Measurements from ENCODE around the gene TSPEAR.
"Not testable (repeated sequence)": the region's sequence is repeated elsewhere in the genome, so short reads cannot be mapped to it uniquely, and the experiment has no call there.

Gene TSPEAR

DNA sequence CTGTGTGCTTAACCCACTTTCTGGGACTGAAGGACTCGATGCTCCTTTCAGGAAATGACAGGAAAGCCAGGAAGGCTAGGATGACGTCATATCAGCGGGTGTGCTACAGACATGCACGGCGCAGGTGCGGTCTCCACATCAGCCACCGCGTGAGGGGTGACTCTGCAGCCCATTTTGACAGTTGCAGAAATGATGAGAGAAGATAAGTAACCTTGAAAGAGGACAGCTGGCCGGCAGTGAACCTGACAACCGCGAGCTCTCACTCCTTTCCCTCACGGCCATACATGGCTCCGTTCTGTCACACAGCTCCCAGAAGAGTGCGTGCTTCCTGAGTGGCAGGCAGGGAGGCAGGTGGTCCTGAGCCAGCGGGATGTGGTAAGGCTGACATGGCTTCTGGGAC is 129.3 kb downstream of the TSPEAR start:
- no peak for DNase-seq

DNA sequence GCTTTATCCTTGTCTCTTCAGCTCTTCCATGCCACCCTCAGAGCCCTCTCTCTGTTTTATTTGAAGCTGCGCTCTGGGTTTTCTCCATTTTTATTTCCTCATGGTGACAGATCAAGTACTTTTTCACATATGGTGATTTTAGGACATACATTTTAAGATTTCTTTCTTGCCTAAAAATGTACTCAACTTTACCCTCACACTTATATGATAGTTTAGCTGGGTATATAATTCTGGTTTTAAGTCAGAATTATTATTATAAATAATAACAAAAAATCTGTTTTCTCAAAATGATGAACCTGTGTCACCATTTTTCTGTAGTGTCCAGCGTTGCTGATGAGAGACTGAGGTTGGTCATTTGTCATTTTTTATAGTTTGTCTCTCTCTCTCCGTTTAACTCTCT is 130.2 kb downstream of the TSPEAR start:
- no peak for DNase-seq

DNA sequence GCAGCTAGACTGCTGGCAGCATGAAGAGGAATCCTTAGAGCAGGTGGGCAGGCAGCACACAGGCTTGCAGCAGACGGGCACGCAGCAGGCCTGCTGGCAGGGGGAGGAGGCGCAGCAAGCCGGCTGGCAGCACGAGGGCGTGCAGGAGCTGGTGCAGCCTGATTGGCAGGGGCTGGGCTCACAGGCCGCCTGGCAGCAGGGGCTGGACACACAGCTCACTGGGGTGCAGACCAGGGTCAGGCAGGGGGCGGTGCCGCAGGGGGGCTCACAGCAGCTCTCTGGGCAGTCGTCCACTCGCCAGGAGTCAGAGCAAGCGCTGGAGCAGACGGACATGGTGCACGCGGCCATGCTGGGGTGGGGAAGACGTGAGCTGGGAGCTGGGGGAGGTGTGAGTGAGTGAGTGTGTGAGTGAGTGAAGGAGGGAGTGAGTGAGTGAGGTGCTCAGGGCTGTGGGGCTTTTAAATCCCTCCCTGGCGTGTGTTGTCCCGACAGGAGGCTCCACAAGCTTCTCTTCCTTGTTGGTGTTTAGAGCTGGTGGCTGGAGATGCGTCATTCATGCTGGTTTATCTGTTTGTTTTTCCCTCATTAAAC is 131.0 kb downstream of the TSPEAR start, which contains the start of gene KRTAP10-5:
Gene KRTAP10-5, minus strand, starts transcription at position 374 of the 591 bp plus-strand sequence. Its CDS starts 26 bp downstream, at position 348.
- not testable (repeated sequence) for DNase-seq

DNA sequence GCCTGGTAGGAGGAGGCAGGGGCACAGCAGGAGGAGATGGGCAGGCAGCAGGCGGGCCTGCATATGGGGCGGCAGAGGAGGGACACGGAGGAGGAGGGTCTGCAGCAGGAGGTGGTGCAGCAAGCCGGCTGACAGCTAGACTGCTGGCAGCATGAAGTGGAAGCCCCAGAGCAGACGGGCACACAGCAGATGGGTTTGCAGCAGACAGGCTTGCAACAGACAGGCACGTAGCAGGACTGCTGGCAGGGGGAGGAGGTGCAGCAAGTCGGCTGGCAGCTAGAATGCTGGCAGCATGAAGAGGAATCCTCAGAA is 131.6 kb downstream of the TSPEAR start:
- DNase-seq: no peak

DNA sequence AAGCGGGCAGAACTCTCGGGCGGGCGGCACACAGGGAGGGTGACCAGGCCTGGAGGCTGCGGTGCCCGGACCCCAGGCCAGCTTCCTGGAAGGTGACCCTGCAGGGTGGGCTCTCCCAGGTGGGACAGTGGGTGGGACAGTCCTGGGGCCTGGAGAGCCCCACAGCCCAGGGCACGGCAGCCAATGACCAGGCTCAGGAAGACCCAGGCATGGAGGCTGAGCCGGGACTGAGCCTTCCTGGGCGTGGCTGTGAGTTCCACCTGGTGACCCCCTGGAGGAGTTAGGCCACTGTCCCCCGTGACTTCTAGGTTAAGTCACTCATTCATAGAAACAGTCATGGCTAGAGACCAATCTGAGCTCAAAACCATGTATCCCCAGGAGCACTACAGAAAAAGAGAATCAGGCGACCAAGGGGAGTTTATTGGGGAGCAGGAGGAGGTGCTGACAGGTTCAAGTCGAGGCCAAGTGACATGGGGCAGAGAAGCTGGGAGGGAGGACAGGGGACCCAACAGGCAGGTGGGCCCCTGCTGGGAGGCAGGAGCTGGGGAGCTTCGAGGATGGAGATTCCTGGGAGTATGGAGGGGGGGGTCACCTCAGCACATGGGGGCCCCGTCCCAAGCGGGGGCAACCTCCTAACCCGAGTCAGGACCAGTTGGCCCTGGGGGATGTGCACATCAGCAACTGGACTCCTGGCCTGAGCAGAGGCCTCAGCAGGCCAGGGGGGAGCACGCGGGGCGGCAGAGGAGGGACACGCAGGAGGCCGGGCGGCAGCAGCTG is 132.1 kb downstream of the TSPEAR start:
- no peak for DNase-seq

DNA sequence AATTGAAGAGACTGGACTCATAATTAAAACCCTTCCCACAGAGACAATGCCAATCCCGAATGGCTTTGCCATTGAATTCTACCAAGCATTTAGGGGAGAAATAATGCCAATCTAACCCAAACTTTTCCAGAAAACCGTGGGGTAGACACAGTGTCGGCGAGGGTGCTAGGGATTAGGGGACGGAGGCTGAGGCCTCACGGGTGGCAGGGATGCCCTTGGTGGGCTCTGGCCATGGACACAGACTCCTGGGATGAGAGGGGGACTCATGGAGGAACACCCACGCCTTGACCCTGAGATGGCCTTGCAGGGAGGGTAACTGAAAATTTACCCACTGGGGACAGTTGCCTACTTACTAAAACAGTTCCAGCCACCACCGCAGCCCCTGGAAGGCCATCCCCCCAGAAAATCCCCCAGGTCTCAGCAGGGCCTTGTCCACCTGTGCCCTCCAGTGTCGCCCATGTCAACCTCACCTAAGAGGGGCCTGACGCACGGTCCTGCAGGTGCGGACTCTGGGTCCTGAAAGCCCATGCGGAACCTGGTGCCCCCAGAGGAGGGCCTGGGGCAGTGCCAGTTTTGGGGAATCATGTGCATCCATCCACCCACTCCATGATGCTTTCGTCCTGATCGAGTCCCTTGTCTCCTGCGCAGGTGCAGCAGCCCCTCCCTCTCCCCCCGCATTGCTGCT is 132.9 kb downstream of the TSPEAR start:
- DNase-seq: no peak

DNA sequence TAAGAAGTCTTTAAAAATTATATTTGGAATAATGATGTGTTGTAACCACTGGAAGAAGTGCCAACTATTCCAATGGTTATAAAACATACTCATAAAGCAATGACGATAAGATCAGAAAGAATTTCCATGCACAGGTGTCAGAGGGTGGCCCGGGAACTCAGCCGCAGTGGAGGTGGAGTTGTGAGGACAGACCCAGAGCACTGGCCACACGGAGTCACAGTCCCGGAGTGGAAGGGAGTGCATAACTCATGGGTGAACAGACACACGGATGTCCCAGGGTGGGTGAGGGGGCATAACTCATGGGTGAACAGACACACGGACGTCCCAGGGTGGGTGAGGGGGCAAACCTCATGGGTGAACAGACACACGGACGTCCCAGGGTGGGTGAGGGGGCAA is 135.3 kb downstream of the TSPEAR start:
- DNase-seq: no peak

DNA sequence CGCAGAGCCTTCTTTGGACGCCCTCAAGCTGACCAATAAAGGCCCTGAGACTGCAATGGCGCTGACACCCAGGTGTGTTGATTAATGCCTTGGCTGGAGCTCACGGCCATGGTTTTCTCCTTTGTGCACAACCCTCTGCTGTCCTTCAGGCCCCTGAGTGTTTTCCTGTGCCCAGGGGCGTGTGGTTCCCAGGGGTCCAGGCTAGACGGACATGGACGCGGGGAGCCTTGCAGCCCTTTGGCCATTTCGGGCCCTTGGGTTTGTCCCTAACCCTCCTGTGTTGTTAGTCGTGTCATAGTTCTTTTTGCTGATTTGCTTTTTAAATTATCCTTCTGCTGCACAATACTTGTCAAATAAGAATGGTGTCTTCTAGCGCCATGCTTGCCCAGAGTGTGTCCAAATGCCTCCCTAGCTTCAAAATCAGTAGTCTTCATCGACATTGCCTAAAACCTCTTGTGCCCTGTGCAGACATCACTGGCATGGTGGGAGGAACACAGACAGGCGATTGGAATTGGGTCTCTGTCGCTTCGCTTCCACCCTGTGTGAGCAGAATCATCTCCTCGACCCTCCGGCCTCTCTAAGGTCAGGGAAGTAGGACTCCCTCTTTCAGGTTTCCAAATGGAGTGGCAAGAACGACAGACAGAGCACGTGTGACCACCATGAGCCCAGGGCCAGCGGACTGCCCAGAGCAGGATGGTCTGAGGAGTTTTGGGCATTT is 135.9 kb downstream of the TSPEAR start:
- DNase-seq: no peak

DNA sequence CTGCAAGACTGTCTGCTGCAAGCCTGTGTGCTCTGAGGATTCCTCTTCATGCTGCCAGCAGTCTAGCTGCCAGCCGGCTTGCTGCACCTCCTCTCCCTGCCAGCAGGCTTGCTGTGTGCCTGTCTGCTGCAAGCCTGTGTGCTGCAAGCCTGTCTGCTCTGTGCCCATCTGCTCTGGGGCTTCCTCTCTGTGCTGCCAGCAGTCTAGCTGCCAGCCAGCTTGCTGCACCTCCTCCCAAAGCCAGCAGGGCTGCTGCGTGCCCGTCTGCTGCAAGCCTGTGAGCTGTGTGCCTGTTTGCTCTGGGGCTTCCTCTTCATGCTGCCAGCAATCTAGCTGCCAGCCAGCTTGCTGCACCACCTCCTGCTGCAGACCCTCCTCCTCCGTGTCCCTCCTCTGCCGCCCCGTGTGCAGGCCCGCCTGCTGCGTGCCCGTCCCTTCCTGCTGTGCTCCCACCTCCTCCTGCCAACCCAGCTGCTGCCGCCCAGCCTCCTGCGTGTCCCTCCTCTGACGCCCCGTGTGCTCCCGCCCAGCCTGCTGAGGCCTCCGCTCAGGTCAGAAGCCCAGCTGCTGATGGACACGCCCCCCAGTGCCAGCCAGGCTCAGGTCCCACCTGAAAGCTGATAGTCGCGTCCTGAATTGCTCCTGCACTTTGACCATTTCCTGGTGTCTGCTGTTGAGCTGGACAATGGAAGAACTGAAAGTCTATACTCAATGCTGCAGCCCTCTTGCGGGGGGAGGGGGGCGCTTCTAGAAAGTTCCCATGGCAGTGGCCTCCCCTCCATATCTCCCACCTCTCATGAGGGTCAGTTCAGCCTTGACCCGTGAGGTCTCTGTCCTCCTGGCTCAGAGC is 136.7 kb downstream of the TSPEAR start:
- DNase-seq: no peak

DNA sequence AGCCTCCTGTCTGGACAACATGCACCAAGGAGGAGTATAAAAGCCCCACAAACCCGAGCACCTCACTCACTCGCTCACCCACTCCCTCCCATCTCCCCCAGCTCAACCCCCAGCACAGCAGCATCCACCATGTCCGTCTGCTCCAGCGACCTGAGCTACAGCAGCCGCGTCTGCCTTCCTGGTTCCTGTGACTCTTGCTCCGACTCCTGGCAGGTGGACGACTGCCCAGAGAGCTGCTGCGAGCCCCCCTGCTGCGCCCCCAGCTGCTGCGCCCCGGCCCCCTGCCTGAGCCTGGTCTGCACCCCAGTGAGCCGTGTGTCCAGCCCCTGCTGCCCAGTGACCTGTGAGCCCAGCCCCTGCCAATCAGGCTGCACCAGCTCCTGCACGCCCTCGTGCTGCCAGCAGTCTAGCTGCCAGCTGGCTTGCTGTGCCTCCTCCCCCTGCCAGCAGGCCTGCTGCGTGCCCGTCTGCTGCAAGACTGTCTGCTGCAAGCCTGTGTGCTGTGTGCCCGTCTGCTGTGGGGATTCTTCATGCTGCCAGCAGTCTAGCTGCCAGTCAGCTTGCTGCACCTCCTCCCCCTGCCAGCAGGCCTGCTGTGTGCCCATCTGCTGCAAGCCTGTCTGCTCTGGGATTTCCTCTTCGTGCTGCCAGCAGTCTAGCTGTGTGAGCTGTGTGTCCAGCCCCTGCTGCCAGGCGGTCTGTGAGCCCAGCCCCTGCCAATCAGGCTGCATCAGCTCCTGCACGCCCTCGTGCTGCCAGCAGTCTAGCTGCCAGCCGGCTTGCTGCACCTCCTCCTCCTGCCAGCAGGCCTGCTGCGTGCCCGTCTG is 137.5 kb downstream of the TSPEAR start, which contains the start of gene KRTAP10-4:
Gene KRTAP10-4, plus strand, starts transcription at position 100 of the 827 bp plus-strand sequence. Its CDS starts 30 bp downstream, at position 130.
- DNase-seq: not testable (repeated sequence)

DNA sequence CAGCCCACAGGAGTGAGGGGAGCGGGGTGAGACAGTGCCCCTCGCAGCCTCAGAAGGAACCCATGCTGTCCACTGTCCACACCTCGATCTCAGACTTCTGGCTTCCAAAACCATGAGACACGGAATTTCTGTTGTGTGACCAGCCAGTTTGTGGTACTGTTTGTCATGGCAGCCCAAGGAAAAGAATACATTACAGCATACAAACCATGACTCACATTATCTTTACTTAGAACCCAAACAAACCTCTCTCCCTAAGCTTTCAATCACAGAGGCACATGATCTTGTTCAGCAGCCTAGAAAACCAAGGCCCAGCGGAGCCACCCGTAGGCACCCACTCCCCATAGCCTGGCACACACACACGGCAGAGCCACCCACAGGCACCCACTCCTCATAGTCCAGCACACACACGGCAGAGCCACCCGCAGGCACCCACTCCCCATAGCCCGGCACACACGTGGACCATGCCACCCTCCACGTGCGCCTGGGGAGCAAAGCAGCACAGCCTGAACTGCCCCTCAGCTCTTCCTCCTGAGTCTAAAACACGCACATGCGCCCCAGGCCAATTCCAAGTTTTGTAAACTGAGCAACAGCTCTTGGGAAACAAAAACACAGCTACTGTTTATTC is 138.3 kb downstream of the TSPEAR start:
- no peak for DNase-seq

DNA sequence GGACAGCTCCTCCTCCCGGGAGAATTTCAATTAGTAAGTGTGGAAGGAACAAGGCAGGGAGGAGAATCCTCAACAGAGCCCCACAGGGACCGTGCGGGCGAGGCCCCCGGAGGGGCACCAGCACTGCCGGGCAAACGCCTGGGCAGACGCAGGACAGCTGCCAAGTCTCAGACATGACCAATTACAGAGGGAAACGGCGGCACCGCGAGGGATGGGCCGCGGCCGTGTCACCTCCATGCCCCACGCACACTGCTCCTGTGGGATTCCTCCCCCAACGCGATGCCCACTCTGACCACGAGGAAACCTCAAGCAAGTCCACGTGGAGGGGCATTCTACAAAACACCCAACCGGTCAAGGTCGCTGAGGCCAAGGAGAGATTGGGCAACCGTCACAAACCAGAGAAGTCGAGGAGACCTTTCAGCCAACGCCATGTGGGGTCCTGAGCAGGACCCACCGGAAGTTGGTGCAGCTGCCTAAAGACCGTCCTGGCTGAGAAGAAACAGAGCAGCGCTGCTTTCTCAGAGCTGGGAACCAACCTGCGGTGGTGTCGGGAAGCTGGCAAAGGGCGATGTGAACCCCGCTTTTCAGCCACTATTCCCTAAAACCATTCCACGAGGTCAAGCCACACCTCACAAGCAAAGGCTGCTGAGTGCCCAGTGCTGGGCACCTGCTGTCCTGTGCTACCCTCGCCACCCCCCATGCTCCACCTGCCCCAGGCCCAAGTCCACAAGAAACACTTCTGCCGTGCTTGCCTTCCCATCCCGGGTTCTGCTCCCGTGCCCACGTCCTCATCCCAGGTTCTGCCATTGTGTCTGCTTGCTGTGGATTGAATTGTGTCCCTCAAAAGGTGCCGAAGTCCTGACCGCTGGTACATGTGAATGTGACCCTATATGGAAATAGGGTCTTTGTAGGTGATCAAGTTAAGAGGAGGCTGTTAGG is 139.3 kb downstream of the TSPEAR start:
- DNase-seq: no peak

DNA sequence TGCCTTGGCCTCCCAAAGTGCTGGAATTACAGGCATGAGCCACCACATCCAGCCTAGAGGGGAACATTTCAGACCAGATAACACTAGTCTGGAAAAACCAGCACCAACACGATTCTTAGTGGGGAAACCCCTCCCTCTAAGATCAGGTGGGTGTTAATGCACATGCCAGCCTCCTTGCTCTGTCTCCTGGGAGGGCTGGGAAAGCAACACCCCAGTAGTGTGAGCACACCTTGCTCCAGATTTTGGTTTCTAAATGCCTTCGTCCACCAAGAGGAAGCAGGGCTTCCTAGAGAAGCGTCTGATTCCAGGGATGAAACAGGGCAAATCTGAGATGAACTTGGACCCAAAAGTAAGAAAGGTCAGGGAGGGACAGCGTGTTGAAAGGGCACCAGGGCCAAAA is 140.1 kb downstream of the TSPEAR start:
- no peak for DNase-seq

DNA sequence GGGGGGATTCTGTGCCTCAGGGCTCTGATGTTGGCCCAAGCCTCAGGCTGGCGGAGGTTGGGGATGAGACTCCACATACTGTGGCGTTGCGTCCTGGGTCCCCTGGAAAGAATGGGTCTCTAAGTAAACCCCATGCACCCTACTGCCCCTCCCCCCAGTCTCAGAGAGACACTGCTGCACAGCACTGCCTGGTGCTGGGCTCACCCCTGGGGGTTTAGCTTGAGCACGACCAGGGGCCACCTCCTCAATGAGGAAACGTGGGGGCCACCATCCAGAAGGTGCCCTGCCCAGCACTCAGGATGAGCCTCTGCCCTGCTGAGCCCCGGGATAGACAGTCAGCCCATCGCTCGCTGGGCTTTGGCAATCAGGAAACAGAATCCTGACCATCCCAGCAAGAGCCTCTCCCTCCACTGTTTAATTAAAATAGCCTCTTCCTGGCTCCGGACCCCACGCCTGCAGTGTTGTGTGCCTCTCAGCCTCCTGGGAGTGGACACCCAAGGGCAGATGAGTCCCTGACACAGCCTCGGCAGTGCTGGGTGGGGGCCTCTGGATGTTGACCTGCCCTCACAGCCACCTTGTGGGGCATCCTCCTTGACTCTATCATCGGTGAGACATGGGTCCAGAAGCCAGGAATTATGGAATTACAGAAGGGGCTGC is 141.4 kb downstream of the TSPEAR start:
- DNase-seq: no peak

DNA sequence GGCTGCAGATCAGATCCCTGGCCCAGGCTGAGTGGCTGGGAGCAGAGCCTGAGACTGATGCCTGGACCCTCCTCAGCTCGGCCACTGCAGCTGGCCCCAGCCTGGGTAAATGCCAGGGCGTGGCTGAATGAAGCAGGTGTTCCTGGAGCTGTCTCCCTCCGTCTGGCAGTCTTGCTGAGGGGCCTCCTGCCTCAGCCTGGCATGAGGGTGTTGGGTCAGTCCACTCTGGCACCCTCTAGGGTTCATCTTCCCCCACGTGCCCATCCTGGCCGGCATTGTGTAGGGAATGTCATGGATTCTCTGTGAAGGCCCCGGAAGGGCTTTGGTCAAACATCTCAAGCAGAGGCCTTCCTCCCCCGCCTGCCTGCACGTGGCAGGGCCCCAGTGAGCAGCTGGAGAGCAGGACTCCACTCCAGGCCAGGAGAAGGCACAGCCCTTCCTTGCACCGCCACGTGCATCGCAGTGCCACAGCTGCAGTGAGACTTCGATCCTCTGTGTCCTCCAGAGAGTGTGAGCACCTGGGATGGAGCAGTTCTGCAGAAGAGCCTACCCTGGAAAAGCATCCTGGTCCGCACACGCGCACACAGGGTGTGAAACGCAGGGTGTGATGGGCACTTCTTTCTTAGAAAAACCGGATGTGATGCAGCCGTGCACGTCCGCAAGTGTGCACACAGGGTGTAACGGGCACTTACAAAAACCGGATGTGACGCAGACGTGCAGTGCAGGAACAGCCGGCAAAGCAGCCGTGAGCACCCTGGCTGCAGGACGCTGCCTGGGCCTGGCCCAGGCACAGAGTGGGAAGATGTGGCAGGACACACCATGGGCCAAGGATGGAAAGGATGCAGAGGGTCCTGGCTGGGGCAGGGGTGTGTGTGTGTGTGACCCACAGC is 142.5 kb downstream of the TSPEAR start:
- DNase-seq: no peak

DNA sequence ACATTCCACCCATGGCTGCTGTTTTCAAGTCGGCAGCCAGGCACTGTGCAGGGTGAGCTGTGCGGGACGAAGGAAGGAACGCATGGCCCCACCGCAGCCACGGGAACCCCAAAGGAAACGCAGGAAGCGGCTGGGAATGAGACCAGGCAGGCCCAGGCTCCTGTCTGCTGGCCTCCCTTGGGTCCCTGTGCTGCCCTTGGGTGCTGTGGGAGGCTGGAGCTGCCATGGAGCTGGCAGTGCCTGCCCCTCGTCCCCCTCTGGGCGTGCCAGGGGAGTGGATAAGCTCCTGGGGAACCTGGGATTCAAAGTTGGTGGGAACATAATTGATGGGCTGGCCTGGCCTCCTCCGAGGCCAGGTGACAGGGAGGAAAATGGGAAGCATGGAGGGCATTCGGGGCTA is 143.1 kb downstream of the TSPEAR start:
- DNase-seq: no peak

DNA sequence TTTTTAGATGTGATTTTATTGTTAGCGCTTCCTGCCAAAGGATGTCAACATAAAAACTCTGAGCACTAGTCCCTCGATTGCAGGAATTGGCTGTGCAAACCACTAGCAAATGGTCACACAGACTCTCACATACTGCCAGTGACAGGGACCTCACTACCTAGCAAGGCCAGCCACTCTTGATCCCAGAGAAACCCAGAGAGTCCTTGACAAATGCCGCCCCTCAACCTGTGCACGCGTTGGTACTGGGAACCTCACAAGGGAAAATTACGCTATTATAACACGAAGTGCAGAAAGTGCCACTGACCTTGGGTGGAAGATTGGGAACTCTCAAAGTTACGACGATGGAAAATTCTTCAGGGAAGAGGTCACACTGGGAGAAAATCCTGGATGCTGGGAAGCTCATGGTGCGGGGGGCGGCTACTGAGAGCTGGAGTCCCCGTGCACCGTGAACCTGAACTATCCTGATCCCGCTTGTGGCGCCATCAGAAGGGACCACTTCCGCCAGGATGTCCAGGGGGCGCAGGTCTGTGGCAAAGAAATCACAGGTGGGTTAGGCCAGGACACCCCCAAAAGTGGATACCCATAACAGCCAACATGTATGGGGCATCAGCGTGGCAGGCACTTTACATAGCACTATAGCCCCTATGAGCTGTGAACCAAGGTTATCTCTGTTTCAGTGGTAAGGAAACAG is 143.7 kb downstream of the TSPEAR start:
- DNase-seq: no peak

DNA sequence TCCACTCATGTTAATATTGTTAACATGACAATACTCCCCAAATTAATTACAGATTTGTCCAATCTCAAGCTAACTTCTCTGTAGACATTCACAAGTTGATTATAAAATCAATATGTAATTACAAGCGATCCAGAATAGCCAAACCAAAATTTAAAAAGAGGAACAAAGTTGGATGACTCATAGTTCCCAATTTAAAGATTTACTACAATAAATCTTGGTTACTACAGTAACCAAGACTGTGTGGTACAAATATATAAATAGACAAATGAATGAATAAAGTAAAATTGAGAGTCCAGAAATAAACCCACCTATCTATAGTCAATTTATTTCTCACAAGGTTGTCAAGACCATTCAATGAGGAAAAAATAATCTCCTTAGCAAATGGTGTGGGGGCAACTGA is 145.0 kb downstream of the TSPEAR start:
- no peak for DNase-seq
